GM18519 (cell line): ENCODE data around the gene NT5E.
"Not testable (repeated sequence)": the region's sequence is repeated elsewhere in the genome, so short reads cannot be mapped to it uniquely, and the experiment has no call there.

Experiments
- ATAC-seq: cut with Tn5 transposase; IDR thresholded peaks from one replicate; pipeline ENCODE4 v1.9.1; 2021; ENCODE audit warnings: mild to moderate bottlenecking, moderate library complexity; ENCODE audit not compliant: unreplicated experiment, low FRiP score

Gene NT5E

GRCh38 chr6:85483846-85484245, 34.0 kb downstream of the NT5E start:
- no peak for ATAC-seq

DNA sequence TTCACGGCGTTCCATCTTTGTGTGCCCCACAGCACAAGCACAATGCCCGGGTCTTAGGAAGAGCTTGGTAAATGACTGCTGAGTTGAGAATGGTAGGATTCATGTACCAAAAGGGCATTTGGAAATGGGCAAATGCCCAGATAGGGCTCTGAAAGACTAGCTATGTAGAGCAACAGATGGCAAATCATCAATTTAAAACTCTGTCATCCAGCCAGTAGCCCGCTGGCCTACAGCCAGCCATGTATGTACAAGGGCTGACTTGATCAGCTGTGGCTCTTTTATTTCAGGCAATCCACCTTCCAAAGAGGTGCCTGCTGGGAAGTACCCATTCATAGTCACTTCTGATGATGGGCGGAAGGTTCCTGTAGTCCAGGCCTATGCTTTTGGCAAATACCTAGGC, 35.1 kb downstream of the NT5E start:
- ATAC-seq = no peak

DNA sequence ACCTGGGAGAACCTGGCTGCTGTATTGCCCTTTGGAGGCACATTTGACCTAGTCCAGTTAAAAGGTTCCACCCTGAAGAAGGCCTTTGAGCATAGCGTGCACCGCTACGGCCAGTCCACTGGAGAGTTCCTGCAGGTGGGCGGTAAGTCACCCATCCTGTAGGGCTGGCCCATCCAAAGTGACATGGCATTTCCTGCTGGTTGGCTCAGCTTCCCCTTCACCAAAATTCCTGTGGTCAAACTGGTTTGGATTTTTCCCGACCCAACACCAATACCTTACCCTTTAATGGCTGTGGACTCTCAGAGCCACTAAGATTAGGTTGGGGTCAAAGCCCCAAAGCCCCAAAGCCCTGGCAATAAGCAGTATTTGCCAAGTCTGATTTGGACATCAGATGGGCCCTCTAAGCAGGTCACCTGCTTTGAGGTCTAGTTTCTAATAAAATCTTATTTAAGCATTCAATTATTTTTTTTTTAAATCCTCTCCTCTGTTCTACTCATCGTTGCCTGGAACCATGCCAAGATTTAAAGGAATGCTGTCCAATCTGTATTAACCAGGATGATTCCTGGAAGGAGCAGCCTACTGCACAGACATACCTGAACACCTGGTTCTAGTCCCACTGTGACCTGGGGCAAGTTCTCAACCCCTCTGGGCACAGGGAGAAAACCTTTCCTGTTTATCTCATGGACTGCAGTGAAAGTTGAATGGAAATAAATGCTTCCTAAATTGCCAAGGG, 40.8 kb downstream of the NT5E start:
- ATAC-seq = no peak

GRCh38 chr6:85493389-85493788, 43.5 kb downstream of the NT5E start:
- ATAC-seq = no peak

- ATAC-seq = no peak
These were observed 45.0 kb downstream of the NT5E start for GRCh38 chr6:85494547-85495536.

- ATAC-seq = no peak
These were observed 46.2 kb downstream of the NT5E start for GRCh38 chr6:85496009-85496579.

- ATAC-seq = no peak
These were observed 47.0 kb downstream of the NT5E start for GRCh38 chr6:85496856-85497255.

DNA sequence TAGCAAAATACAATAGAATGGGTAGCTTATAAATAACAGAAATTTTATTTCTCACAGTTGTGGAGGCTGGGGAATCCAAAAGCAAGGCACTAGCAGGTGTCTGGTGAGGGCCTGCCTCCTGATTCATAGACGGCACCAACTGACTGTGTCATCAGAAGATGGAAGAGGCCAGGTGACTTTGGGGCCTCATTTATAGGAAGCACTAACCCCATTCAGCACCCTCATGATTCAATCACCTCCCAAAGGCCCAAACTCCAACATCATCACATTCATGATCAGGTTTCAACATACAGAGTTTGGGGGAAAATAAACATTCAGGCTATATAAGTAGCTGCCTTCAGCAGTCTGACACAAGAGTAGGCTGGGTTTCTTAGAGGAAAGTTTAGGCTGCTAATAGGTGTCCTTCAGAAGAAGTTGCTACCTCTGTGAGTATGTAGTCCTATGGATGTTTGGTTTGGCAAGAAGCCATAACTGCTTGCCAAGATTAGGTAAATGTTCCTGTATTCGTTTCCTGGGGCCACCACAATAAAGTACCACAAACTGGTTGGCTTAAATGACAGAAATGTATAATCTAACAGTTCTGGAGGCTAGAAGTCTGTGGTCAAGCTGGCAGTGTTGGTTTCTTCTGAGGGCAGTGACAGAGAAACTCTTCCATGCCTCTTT, 48.8 kb downstream of the NT5E start:
- ATAC-seq = no peak

DNA sequence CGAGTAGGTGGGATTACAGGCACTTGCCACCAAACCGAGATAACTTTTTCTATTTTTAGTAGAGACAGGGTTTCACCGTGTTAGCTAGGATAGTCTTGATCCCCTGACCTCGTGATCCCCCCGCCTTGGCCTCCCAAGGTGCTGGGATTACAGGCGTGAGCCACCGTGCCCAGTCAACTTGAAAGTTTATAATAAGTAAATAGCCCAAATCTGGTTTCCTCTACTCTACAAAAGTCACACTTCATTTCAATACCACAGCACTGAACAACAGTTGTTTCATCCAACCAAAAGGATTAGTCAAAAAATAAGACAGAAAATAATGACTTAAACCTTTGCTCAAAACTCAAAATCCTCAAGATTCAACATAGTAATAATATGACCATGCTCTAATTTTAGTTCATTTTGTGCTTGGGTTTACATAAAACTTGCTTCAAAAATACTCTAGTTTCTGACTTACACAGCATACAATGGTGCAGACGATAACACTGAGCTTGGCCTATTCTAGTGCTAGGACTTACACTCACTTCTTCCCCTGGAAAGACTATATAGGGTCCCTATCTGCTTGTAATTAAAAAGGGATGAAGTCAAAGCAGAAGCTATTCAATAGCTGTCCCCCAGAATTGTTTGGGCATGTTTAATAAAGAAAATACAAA, 56.7 kb downstream of the NT5E start:
- ATAC-seq = no peak

- no peak for ATAC-seq
These were observed 66.3 kb downstream of the NT5E start for GRCh38 chr6:85516168-85516567.

- ATAC-seq = not testable (repeated sequence)
These were observed 74.4 kb downstream of the NT5E start for GRCh38 chr6:85524281-85524680.

DNA sequence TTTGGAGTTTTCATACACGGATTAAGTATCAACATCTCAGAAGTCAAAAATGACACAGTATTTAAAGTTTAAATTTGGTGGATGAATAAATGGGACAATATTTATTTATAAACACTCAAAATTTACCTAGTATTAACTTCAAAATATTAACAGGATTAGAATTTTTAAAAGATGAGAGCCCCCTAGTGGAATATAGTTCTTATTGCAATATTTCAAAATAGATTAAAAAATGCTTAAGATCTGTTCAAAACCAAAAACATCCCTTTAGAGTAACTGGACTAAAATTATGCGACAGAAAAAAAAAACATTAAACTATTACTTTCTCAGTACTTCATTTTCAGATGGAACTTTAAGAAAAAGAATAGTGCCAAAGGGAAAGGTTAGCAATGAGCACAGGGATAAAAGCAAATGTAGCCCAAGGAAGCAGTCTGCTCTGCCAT, 87.2 kb downstream of the NT5E start:
- no peak for ATAC-seq

DNA sequence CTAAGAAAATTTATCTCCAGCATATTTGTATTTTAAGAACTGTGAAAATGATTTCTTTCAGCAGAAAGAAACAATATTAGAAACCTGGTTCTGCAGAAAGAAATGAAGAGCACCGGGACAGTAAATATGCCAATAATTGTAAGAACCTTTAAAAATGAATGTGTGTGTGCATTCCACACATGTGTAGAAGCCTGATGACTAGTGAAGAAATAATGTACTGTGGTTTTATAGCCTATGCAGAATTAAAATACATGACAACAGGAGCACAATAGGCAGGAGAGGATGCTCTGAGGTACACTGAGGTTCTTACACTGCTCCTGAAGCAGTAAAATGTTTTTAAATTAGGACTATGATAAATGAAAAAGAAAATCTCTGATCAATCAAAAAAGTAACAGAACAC, 94.9 kb downstream of the NT5E start:
- ATAC-seq = no peak
